Stimulated activated CD4-positive, alpha-beta T cell treated with anti-CD3 and anti-CD28 coated beads, TNF-alpha, amount 100 ng/mL, for 24 hours (primary cell): ENCODE measurements around the gene TBCD.
A peak's percentile ranks its signal among the peaks of the same experiment; 100 is the strongest.

Source experiments
- DNase-seq, 3 experiments: peaks; one replicate each; pipeline ENCODE4 v3.0.0-alpha.2; 2020; ENCODE audit warnings: low read depth in 3 of 3

TBCD gene

DNA sequence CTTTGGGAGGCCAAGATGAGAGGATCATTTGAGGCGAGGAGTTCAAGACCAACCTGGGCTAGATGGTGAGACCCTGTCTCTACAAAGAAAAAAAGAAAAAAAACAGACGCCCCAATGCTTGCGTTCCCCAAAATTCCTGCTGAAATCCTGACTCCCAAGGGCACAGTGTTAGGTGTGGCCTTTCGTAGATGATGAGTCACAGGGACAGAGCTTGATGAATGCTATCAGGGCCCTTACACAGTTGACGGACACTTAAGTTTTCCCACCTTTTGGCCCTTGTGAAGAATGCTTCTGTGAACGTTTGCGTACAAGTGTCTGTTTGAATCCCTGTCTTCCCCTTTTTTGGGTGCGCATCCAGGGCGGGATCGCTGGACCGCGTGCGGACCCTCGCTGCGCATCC, 104.5 kb downstream of the TBCD start:
- DNase-seq, result no peak

GRCh38 chr17:82858376-82859126, 106.7 kb downstream of the TBCD start:
- no peak for DNase-seq

DNA sequence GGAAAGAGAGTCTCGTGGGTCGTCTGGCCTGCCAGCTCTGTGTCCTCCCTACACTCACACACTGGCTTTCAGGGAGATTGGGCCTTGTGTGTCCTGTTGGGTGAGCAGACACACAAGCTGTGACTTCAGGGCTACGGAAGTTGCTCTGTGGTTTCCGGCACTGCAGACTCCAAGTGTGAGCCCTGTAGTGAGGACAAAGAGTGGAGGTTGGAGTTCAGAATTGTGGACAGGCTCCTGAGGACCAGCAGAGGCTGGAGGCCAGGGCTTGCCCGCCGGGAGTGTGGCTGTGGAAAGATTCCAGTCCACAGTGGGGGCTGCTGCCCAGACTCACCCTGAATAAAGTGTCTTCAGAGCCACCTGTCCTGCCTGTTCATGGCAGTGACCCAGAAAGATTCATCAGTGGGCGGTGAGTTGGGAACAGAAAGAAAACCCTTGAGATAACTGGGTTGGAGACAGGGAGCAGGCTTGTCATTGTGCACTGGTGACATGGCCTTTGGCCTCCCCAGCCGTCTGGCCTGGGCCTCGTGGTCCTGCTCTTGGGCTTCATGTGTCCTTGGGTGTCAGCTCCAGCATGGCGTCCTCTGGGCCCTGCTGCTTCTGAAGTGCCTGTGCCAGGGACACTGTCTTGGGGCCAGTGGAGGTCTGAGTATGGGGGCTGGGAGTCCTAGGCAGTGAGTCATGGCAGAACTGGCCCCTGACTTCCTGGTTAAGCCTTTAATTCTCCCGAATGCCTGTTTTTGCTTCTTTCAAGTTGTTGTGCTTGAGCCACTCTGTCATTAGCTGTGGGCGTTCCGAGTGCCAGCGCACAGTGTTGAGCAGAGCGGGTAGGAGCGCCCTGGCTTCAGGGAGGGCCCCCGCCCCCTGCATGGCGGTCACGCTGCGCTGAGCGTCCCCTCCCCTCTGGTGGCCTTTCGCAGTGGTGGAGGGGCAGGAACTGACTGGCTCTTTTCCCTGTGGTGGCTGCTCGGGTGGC, 107.9 kb downstream of the TBCD start:
- DNase-seq, result peak in 1 of 3 experiments; percentile 60

DNA sequence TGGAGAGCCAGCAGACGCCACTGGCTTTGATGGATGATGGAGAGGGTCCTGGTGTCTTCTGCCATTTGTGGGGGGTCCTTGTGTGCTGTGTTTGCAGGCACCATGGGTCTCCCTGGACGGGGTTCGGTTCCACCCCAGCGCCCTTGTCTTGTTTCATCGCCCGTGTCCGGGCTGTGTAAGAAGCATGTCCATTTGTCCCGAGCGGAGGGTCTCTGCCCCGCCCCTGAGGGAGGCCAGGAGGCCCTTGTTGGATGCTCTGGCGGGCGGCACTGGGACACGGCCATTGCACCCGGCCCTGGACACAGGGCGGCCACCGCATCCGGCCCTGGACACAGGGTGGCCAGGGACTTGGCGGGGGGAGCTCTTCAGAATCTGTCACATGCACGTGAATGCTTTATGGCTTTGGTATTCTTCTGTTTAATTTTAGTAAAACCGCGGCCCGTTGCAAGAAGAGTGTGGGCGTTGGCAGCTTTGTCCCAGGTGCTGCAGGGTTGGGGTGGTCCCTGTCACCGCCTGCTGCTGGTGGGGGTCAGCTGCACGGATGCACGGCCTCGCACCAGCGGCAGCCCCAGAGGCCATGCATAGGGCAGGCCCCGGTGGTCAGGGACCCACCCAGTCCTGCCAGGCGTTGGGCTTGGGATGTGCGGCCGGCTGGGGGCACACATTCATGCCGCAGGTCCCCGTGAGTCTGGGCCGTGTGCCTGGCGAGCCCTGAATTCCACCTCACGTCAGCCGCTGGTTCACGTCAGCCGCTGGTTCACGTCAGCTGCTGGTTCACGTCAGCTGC, 108.9 kb downstream of the TBCD start:
- no peak for DNase-seq

- no peak for DNase-seq
These were observed 109.5 kb downstream of the TBCD start for GRCh38 chr17:82861393-82861775.

GRCh38 chr17:82862191-82862590, 110.3 kb downstream of the TBCD start:
- DNase-seq, result no peak

- no peak for DNase-seq
These were observed 111.0 kb downstream of the TBCD start for GRCh38 chr17:82862737-82863382.

GRCh38 chr17:82863383-82863940, 111.6 kb downstream of the TBCD start:
- no peak for DNase-seq

- peak; percentile 67 to 82 (median 71) for DNase-seq
These were observed 112.3 kb downstream of the TBCD start for GRCh38 chr17:82863941-82864712.

- no peak for DNase-seq
These were observed 112.9 kb downstream of the TBCD start for GRCh38 chr17:82864713-82865248.

DNA sequence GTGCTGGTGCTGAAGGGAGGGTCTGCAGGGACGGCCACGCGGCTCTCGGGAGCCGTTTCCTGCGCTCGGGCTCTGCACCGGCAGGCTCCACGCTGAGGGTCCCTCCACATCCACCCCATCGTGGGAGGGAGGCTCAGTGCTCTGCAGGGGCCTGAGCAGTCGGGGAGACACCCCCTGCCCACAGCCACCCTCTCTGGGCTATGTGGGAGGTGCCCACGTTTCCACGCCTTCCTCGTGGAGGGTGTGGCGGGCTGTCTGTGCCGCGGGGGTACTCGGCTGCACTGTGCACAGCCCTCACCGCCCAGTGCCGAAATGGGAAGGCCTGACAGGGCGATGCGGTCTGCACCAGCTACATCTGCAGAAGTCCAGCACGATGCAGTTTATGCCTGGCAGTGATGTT, 113.4 kb downstream of the TBCD start:
- DNase-seq, result no peak

- DNase-seq, result no peak
These were observed 114.0 kb downstream of the TBCD start for GRCh38 chr17:82865774-82866395.

DNA sequence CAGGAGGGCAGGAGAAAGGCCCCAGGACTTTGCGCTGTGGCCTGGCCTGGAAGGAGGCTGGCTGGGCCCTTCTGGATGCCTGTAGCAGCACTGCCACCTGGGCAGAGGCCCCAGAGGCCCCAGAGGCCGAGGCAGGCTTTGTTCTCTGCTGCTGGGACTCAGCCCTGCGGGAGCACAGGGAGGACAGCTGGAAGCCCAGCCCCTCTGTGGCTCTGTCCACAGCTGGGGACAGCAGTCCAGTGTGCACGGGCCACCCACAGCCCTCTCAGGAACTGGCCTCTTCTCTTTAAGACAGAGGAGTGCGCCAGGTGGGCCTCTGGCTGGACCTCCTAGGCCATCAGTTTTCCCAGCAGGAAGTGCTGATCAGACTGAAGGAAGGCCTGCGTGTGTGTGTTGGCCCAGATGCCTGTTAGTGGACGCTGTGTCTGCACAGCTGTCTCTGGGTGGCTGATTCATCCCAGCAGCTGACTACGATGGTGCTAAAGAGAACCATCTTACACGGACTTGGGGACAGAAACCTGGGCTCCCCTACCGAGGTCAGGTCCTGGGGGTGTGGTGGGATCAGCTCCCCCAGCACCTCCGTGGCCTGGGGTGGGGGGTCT, 114.8 kb downstream of the TBCD start:
- DNase-seq, result no peak

DNA sequence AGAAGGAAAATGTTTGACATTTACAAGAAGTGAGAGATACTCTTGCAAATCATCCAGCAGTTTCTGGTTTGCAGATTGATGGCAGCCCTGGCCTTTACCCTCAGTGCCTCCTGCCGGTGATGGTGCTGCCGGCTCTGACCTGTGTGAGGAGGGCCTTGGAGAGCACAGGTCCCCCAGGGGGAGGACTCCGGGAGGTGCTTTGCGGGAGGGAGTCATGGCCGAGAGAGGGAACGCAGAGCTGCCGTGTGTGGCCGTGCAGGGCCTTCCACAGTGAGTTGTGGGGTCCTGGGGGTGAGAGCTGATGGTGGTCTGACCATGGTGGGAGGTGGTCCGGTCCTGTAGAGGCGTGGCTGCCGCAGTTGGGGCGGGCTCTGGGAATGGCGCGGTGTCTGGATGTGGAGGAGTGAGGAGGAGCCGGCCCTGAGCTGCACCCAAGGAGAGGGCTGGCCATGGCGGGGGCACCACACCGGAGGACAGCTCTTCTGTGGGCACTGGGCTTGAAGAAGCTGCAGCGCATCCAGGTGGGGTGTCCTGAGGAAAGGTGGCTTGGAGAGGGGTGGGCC, 116.0 kb downstream of the TBCD start:
- DNase-seq, result no peak

DNA sequence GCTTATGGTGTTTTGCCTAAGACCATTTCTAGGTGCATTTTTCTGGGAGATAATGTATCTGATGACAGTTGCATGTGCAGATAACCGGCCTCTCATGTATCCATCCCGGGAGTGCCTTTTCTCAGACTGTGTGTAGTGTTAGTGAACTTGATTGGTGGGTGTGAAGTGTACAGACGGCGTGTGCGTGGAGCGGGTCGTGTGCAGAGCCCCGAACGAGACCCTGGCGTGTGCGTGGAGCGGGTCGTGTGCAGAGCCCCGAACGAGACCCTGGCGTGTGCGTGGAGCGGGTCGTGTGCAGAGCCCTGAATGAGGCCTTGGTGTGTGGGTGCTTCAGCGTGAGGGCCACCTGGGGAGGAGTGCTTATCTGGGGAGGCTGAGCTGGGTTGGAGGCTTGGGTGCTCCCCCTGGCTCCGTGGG, 116.9 kb downstream of the TBCD start:
- no peak for DNase-seq

DNA sequence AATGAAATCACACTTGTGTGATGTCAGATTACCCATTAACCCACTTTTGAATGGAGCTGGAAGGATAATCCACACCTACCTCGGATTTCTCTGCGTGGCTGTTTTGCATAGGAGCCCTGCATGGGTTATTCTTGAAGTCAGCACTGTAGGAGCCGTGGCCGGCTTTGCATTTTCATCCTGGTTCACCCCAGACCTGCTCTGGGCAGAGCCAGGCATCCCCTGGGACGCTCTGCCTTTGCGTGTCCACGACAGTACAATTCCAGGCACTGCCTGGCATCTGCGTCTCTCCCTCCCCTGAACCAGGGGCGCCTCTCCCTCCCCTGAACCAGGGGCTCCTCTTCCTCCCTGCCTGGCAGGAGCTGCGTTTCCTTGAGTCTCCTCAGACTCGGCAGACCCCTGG, 117.7 kb downstream of the TBCD start:
- DNase-seq, result no peak

DNA sequence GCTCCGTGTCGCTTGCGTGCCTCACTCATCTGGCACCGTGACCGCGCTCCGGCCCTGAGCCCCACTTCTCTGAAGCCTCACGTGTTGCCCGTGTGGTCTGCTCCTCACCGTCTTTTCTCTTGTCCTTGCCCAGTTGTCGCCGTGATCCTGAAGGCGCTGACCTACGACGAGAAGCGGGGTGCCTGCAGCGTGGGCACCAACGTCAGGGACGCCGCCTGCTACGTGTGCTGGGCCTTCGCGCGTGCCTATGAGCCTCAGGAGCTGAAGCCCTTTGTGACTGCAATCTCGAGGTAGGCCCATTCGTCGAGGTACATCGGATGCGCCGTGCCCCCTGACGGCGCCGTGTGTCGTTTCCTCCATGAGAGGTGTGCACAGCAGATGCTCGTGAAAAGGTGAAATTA, 118.2 kb downstream of the TBCD start:
- no peak for DNase-seq

DNA sequence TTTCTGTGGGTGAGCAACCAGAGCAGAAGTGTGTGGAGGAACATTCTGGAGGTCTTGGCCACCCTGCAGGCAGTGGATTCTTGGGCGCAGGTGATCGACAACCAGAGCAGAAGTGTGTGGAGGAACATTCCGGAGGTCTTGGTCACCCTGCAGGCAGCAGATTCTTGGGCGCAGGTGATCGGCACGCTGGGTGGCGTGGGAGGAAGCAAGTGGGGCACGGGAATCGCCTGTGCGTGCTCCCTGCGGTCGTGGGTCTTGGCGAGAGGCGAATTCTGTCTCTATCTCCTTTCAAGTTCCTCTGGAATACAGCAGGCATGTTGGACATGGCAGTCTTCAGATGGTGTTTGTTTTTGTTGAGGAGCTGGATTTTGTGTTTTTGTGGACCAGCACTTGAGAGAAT, 118.7 kb downstream of the TBCD start:
- no peak for DNase-seq
